DMS114 treated with DMSO at 0.1 percent for 48 hours (cell line): ENCODE measurements around the gene WBP1.
"Not testable (repeated sequence)": the region's sequence is repeated elsewhere in the genome, so short reads cannot be mapped to it uniquely, and the experiment has no call there.

Experiments
- DNase-seq: peaks from one replicate; lab custom pipeline; 2025; ENCODE audit not compliant: unreplicated experiment; lab: John Stamatoyannopoulos, UW

Gene WBP1

GRCh38 chr2:74427551-74427950 lies 30.7 kb upstream of the WBP1 start:
- DNase-seq = no peak

DNA sequence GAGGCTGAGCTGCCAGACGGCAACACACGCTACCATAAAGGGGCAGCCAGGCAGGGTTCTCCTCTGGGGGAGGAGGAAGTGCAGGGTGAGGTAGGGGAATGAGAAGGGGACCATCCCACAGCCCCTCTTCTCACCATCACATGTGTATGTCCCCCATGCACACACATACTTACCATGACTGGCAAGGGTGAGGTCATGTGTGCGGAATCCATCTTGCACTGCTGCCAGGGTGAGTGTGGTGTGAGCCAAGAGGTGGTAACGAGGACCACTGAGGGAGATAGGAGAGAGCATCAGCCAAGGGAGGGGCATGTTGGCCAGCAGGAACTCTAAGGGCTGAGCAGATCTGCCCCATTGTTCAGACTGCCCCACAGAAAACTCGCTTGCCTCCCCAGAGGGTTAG lies 29.6 kb upstream of the WBP1 start:
- DNase-seq = no peak

- DNase-seq = no peak
These were observed 28.5 kb upstream of the WBP1 start for GRCh38 chr2:74429487-74430451.

GRCh38 chr2:74430502-74430901 lies 27.7 kb upstream of the WBP1 start:
- no peak for DNase-seq

- no peak for DNase-seq
These were observed 22.0 kb upstream of the WBP1 start for GRCh38 chr2:74436111-74436805.

- no peak for DNase-seq
These were observed 21.2 kb upstream of the WBP1 start for GRCh38 chr2:74436848-74437695.

DNA sequence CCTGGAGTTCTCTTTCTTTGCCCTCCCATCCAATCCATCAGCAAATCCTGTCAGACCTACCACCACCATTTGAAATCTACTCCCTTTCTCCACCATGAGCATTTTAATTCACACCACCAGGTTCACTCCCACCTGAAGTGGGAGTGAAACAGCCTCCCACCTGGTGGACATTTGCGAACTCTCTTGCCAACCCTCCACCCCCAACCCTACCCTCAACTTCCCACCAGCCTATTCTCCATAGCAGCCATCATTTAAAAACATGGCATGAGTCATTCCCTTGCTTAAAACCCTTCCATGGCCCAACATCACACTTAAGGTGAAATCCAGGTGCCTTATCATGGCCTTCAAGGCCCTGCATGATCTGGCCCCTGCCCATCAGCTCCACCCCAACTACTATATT lies 20.0 kb upstream of the WBP1 start:
- no peak for DNase-seq

GRCh38 chr2:74439373-74439772 lies 18.9 kb upstream of the WBP1 start:
- DNase-seq = no peak

DNA sequence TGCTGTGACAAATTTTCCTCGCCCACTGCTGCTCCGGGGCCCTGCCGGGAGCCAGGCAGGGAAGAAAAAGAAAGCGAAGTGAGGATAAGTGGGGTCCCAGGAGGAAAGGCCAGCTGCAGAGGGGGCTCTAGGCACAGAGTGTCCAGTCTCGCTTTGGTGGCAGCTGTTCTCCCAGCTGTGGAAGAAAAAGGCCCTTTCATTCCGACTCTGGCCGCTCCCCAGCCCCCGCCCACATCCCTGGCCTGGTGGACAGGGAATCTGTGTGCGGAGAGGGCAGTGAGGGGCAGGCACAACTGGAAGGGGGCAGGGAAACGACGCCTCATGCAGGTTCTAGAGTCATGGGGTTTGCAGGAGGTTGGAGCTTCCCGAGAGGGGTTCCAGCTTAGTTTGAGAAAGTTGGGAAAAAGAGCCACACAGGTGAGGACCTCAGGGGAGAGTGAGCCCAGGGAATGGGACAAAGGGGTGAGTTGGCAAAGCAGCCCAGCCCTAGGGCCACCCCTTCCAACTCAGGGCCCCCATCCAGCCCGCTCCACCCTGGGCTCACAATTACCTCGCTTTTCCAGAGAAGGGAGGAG lies 18.3 kb upstream of the WBP1 start:
- no peak for DNase-seq

- peak; percentile 72 for DNase-seq
These were observed 17.7 kb upstream of the WBP1 start for GRCh38 chr2:74440378-74441169.

GRCh38 chr2:74441170-74441689 lies 17.0 kb upstream of the WBP1 start:
- no peak for DNase-seq

- DNase-seq = no peak
These were observed 16.4 kb upstream of the WBP1 start, which contains the start of gene RTKN for GRCh38 chr2:74441690-74442482. TSS of gene RTKN (minus strand) at chr2:74441937. CDS start at chr2:74441816, 121 bp downstream.

DNA sequence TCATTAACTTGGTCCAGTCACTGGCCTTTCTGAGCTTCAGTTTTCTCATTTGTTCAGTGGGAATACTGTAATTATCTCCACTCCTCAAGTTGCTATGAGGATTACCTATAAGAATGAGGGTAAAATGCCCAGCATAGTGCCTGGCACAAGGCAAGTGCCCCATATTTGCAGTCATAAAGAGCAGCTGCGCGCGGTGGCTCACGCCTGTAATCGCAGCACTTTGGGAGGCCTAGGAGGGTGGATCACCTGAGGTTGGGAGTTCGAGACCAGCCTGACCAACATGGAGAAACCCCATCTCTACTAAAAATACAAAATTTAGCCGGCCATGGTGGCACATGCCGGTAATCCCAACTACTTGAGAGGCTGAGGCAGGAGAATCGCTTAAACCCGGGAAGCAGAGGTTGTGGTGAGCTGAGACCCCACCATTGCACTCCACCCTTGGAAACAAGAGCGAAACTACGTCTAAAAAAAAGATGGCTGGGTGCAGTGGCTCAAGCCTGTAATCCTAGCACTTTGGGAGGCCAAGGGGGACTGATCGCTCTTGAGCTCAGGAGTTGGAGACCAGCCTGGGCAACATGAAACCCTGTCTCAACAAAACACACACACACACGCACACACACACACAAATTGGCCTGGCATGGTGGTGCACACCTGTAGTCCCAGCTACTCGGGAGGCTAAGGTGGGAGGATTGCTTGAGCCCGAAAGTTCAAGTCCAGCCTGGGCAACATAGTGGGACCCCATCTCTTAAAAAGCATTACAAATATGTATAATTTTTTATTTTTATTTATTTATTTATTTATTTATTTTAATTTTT lies 15.5 kb upstream of the WBP1 start:
- not testable (repeated sequence) for DNase-seq

- no peak for DNase-seq
These were observed 13.5 kb upstream of the WBP1 start for GRCh38 chr2:74444498-74445318.

GRCh38 chr2:74447230-74447999 lies 10.8 kb upstream of the WBP1 start:
- no peak for DNase-seq

- no peak for DNase-seq
These were observed 9.5 kb upstream of the WBP1 start for GRCh38 chr2:74448771-74449170.
